ENCODE measurements around the gene CYB561D2. TPM values are rescaled to one million over a fixed set of nuclear protein-coding genes. Genes with fewer than 3 reads are reported as not detected.

The CYB561D2 gene
- total RNA-seq, 2 experiments from 2014 or later: 18.7 to 28.0 TPM

GRCh38 chr3:50314342-50314741, 36.3 kb upstream of the CYB561D2 start:
- TF ChIP-seq, protein P1, sequence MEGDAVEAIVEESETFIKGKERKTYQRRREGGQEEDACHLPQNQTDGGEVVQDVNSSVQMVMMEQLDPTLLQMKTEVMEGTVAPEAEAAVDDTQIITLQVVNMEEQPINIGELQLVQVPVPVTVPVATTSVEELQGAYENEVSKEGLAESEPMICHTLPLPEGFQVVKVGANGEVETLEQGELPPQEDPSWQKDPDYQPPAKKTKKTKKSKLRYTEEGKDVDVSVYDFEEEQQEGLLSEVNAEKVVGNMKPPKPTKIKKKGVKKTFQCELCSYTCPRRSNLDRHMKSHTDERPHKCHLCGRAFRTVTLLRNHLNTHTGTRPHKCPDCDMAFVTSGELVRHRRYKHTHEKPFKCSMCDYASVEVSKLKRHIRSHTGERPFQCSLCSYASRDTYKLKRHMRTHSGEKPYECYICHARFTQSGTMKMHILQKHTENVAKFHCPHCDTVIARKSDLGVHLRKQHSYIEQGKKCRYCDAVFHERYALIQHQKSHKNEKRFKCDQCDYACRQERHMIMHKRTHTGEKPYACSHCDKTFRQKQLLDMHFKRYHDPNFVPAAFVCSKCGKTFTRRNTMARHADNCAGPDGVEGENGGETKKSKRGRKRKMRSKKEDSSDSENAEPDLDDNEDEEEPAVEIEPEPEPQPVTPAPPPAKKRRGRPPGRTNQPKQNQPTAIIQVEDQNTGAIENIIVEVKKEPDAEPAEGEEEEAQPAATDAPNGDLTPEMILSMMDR (conservative IDR thresholded peaks at IDR 0.05; ENCODE audit: low read length): no peak
- TF ChIP-seq EZH2phosphoT487 (IDR thresholded peaks at IDR 0.05; ENCODE audit: borderline replicate concordance, low read depth, low read length): no peak
- no peak for DNase-seq (ENCODE audit: low spot score)
- H4K20me1 ChIP-seq (ENCODE audit: insufficient read depth, low read length): no peaks in the 10 kb centered on the region
- POLR2A ChIA-PET: interaction anchor here (1.0 kb wide), 1 partner anchor 15 kb away, joined by 3 read pairs; the partner anchor contains the start of genes HYAL3 and NAA80
- CTCF ChIA-PET (ENCODE audit: unreplicated experiment): interaction anchor here (0.6 kb wide), 1 partner anchor 18 kb away, joined by 3 read pairs; no protein-coding TSS in a partner anchor
- no peak overlapping the region for H3K27ac ChIP-seq (ENCODE audit: low read depth, low read length, poor library complexity, severe bottlenecking)
- no peak overlapping the region for H3K4me2 ChIP-seq (ENCODE audit: low read length)
- intact Hi-C loops (cut with micrococcal nuclease; ENCODE audit: unreplicated experiment): no loop called here
- no peak overlapping the region for H3K4me3 ChIP-seq (ENCODE audit: low read depth, low read length, poor library complexity, severe bottlenecking)
- no peaks in the 10 kb centered on the region for H3K9me2 ChIP-seq (ENCODE audit: insufficient read depth, low read length)
- H2AFZ ChIP-seq (ENCODE audit: low read length): no peak overlapping the region
- peaks cover 31% of the 10 kb centered on the region for H3K4me1 ChIP-seq (ENCODE audit: insufficient read depth, low read length, poor library complexity, severe bottlenecking)
- H3K9me3 ChIP-seq (ENCODE audit: low read length): peaks cover 3% of the 10 kb centered on the region; the same call in 1 of the 2 replicates
- no TSS peak for BruUV-seq (replicated peaks)
- no peaks in the 10 kb centered on the region for H3K79me2 ChIP-seq (ENCODE audit: insufficient read depth, low read depth, low read length)
- H3K36me3 ChIP-seq (ENCODE audit: insufficient read depth, low read length): 0 out of 2 replicates have a peak, but pooled peaks cover 6% of the 10 kb centered on the region

DNA sequence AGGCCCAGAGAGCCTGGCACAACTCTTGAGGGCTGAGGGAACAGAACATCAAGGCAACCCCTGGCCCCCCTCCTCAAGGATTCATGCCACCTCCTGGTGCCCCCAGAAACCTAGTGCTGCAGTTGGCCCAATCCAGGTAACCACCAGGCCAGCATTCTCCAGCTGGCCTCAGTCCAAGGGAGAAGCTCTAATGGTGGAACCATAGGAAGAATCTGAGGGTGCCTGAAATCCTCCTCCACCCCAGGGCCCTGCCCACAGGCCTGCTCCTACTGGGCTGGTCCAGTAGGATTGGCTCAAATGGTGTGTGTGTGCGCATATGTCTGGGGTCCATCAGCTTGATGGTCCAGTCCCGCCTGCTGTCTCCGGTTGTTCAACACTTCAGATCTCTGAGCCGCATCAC, 35.8 kb upstream of the CYB561D2 start:
- Histone ChIP-seq H3K36me3 (ENCODE audit: insufficient read depth, low read length) (0 out of 2 replicates have a peak, but pooled peaks cover 6% of the 10 kb centered on the region), H4K20me1 (ENCODE audit: insufficient read depth, low read length) (no peaks in the 10 kb centered on the region), H3K27ac (ENCODE audit: low read depth, low read length, poor library complexity, severe bottlenecking) (no peak overlapping the region), H3K4me3 (ENCODE audit: low read depth, low read length, poor library complexity, severe bottlenecking) (no peak overlapping the region), H3K4me1 (ENCODE audit: insufficient read depth, low read length, poor library complexity, severe bottlenecking) (peaks cover 32% of the 10 kb centered on the region), H3K9me2 (ENCODE audit: insufficient read depth, low read length) (no peaks in the 10 kb centered on the region), H2AFZ (ENCODE audit: low read length) (no peak overlapping the region), H3K79me2 (ENCODE audit: insufficient read depth, low read depth, low read length) (no peaks in the 10 kb centered on the region), H3K9me3 (ENCODE audit: low read length) (no peaks in the 10 kb centered on the region; the same call in 1 of the 2 replicates), H3K4me2 (ENCODE audit: low read length) (no peak overlapping the region)
- ChIA-PET CTCF (ENCODE audit: unreplicated experiment) (interaction anchor here (0.6 to 0.7 kb wide), 3 partner anchors 18 to 39 kb away, joined by 3 to 6 read pairs (median 3); no protein-coding TSS in a partner anchor), POLR2A (interaction anchor here (0.6 kb wide), 1 partner anchor 243 kb away, joined by 7 read pairs; no protein-coding TSS in a partner anchor)
- no peak for TF ChIP-seq EZH2phosphoT487 (IDR thresholded peaks at IDR 0.05; ENCODE audit: borderline replicate concordance, low read depth, low read length)
- TF ChIP-seq, protein P1 (conservative IDR thresholded peaks at IDR 0.05; ENCODE audit: low read length): no peak
- intact Hi-C loops (cut with micrococcal nuclease; ENCODE audit: unreplicated experiment): no loop called here
- BruUV-seq (replicated peaks): no TSS peak
- DNase-seq (ENCODE audit: low spot score): no peak

DNA sequence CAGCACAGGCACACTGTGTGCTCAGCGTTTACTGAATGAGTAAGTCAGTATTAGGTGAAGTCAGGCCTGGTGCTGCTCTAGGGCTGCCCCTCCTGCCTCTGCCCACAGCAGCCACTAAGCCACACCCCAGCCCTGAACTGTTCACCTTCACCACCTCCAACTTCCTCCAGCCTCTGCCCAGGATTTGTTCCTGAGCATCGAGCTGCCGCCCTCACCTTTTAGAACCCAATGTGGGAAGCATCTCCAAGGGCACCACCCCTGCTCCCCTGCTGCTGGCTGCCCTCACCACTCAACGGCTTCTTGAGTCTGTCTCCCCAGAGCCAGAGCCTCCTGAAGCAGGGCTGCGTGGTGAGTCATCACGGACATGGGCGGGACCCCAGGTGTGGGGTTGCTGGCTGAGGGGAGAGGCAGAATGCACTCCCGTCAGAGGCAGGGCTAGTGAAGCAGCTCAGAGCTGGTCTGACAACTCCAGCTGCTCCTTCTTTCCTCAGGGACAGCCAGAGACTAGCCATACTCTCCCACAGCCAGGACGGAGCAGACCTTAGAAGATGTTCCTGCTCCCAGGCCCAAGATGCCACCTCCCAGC, 33.9 kb upstream of the CYB561D2 start:
- POLR2A ChIA-PET: interaction anchor here (1.6 kb wide), 2 partner anchors 11 to 17 kb away, joined by 4 to 8 read pairs; partner anchors contain the start of genes HYAL3, NAA80 and TUSC2
- no peaks in the 10 kb centered on the region for H3K9me2 ChIP-seq (ENCODE audit: insufficient read depth, low read length)
- H4K20me1 ChIP-seq (ENCODE audit: insufficient read depth, low read length): no peaks in the 10 kb centered on the region
- CTCF ChIA-PET (ENCODE audit: unreplicated experiment): no interaction called here
- 0 out of 2 replicates have a peak, but pooled peaks cover 6% of the 10 kb centered on the region for H3K36me3 ChIP-seq (ENCODE audit: insufficient read depth, low read length)
- no peak overlapping the region for H3K27ac ChIP-seq (ENCODE audit: low read depth, low read length, poor library complexity, severe bottlenecking)
- intact Hi-C loops (cut with micrococcal nuclease; ENCODE audit: unreplicated experiment): no loop called here
- H3K4me2 ChIP-seq (ENCODE audit: low read length): peak overlapping the region; percentile 6; the same call in 1 of the 2 replicates
- H3K4me1 ChIP-seq (ENCODE audit: insufficient read depth, low read length, poor library complexity, severe bottlenecking): peaks cover 42% of the 10 kb centered on the region
- peak; percentile 42 for DNase-seq (ENCODE audit: low spot score)
- no peak overlapping the region for H2AFZ ChIP-seq (ENCODE audit: low read length)
- no TSS peak for BruUV-seq (replicated peaks)
- no peaks in the 10 kb centered on the region for H3K79me2 ChIP-seq (ENCODE audit: insufficient read depth, low read depth, low read length)
- no peak overlapping the region for H3K4me3 ChIP-seq (ENCODE audit: low read depth, low read length, poor library complexity, severe bottlenecking)
- no peaks in the 10 kb centered on the region for H3K9me3 ChIP-seq (ENCODE audit: low read length)
- TF ChIP-seq, protein P1 (conservative IDR thresholded peaks at IDR 0.05; ENCODE audit: low read length): no peak
- no peak for TF ChIP-seq EZH2phosphoT487 (IDR thresholded peaks at IDR 0.05; ENCODE audit: borderline replicate concordance, low read depth, low read length)
